Aorta (tissue), 5 donors: ENCODE results near the gene SRGAP2C. TPM values are rescaled to one million over a fixed set of nuclear protein-coding genes. Genes with fewer than 3 reads are reported as not detected.
A peak's percentile ranks its signal among the peaks of the same experiment; 100 is the strongest.
"Not testable (repeated sequence)": the region's sequence is repeated elsewhere in the genome, so short reads cannot be mapped to it uniquely, and the experiment has no call there.

Experiments
- ATAC-seq: fragments of 200-7000 bp; cut with Tn5 transposase; one replicate; pipeline ENCODE4 v1.9.1; 2022; ENCODE audit warnings: moderate library complexity; ENCODE audit not compliant: low FRiP score
- DNase-seq, 2 donors: peaks; one replicate each; pipeline ENCODE4 v3.0.0-alpha.2; 2020
- H3K27ac ChIP-seq, 2 donors: one replicate each; pipeline ENCODE4 v1.5.1; 2013; ENCODE audit warnings: low read length in 2 of 2, mild to moderate bottlenecking in 2 of 2, moderate library complexity in 2 of 2, control low read depth in 1 of 2, inconsistent platforms in 1 of 2, low read depth in 1 of 2
- H3K27me3 ChIP-seq, 2 donors: one replicate each; pipeline ENCODE4 v1.6.1; 2013; ENCODE audit warnings: control low read depth in 1 of 2, low read length in 1 of 2, mild to moderate bottlenecking in 1 of 2, moderate library complexity in 1 of 2; ENCODE audit not compliant: insufficient read depth in 2 of 2, control insufficient read depth in 1 of 2
- H3K36me3 ChIP-seq, 2 donors: one replicate each; pipeline ENCODE4 v1.6.1; 2013; ENCODE audit warnings: control low read depth in 1 of 2, low read length in 1 of 2, mild to moderate bottlenecking in 1 of 2; ENCODE audit not compliant: insufficient read depth in 2 of 2, control insufficient read depth in 1 of 2
- H3K4me1 ChIP-seq, 2 donors: one replicate each; pipeline ENCODE4 v1.6.1; 2013; ENCODE audit warnings: low read length in 2 of 2, control low read depth in 1 of 2, mild to moderate bottlenecking in 1 of 2, moderate library complexity in 1 of 2; ENCODE audit not compliant: insufficient read depth in 2 of 2, control insufficient read depth in 1 of 2
- H3K4me3 ChIP-seq, 2 donors: one replicate each; pipeline ENCODE4 v1.5.1; 2013; ENCODE audit warnings: low read length in 2 of 2, control low read depth in 1 of 2, mild to moderate bottlenecking in 1 of 2
- H3K9me3 ChIP-seq: one replicate; pipeline ENCODE4 v1.6.1; 2013; ENCODE audit warnings: mild to moderate bottlenecking, low read length; ENCODE audit not compliant: control insufficient read depth
- WGBS, 2 donors: extraction: QIAGEN DNeasy Blood & Tissue Kit; methylation state at CpG; one replicate each; pipeline ENCODE4 v1.1.7; 2013; 5-methylcytosine and 5-hydroxymethylcytosine counted together
- intact Hi-C, 2 donors: fragments of 100-400 bp; cut with DNase I; formaldehyde crosslinking; loops; one replicate each; pipeline versions ENCODE4 v1.14.2 to v1.15.0; 2022
- polyA plus RNA-seq, 2 donors: library from polyadenylated mRNA; stranded (reverse); fragments of 200-250 nt; gene quantifications; one replicate each; pipeline ENCODE4 v1.2.3, GENCODE V29; 2013
- total RNA-seq, 2 donors: library from RNA; stranded (reverse); fragmentation: NEBNext Ultra II Directional; extraction: Animal tissue kit (Norgen Biotek cat#: 25700); gene quantifications; one replicate each; pipeline ENCODE4 v1.2.1, GENCODE V29; 2021
- donor health status: healthy with polysubstance abuse.
- donor health status: Bipolar disorder and iron deficiency.
- donor health status: DM: no; HTN: no; CAD: no.
- donor health status: DM: no; HTN: no; CAD: no.
- donor health status: DM: yes; HTN: yes; CAD: no.

The SRGAP2C gene
- total and polyA plus RNA-seq, 4 donors, result 4.4 to 42.7 (median 22.0) TPM

GRCh38 chr1:121384754-121385153, 200.0 kb downstream of the SRGAP2C start:
- DNase-seq (peak in 1 of 2 donors; percentile 34), ATAC-seq (peak; percentile 58)
- H3K27me3 ChIP-seq, H3K4me1 ChIP-seq, H3K36me3 ChIP-seq, H3K27ac ChIP-seq, H3K9me3 ChIP-seq, H3K4me3 ChIP-seq, intact Hi-C loops: not testable (repeated sequence)
- WGBS, 2 donors, result 30 to 49% methylated on average over 3 of the region's 4 CpGs

- H3K27me3 ChIP-seq, DNase-seq, H3K9me3 ChIP-seq, H3K4me1 ChIP-seq, H3K27ac ChIP-seq, intact Hi-C loops, H3K36me3 ChIP-seq, H3K4me3 ChIP-seq: not testable (repeated sequence)
- peak; percentile 95 for ATAC-seq
- WGBS, 2 donors, result no CpG with 5 or more reads among the region's 3 CpGs
Observed at GRCh38 chr1:121385162-121385561, 200.4 kb downstream of the SRGAP2C start.

DNA sequence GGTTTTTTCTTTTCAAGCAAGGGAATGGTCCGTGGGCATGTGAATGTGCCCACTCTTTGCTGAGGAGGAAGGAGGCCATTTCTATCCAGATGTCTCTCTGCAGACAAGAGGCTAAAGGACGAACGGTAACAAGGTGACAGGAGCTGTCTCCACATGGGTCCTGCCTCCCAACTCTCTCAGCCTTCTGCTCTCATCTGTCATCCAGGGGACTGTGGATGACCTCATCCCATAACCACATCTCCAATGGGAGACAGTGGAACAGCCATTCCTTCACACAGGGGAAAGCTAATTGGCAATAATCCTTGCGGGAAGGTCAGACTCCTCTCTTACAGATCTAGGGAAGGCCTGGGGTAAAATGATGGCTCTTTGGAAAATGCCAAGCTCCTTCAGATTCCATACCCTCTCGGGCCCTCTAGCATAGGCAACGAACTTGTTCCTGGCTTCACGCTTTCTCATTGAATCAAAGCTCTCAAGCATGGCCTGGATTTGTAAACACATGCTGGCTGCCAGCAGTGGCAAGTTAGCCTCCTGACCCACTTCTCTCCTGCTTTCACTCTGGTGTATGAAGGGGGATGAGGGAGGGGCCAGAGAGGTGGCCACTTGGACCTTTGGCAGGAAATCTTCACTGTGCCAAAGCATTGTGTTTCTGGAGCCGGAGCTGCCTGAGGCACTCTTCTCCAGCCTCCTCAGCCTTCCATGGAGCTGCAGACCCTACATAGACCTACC, 201.0 kb downstream of the SRGAP2C start:
- DNase-seq, H3K4me1 ChIP-seq, H3K27ac ChIP-seq, intact Hi-C loops, H3K9me3 ChIP-seq, H3K27me3 ChIP-seq, H3K36me3 ChIP-seq, H3K4me3 ChIP-seq: not testable (repeated sequence)
- 63 to 83% methylated on average over 3 to 6 of the region's 8 CpGs for WGBS, 2 donors
- ATAC-seq, result peak; percentile 31

- H3K27ac ChIP-seq, H3K27me3 ChIP-seq, H3K36me3 ChIP-seq, DNase-seq, H3K4me3 ChIP-seq, H3K4me1 ChIP-seq, ATAC-seq, H3K9me3 ChIP-seq, intact Hi-C loops: not testable (repeated sequence)
- no CpG with 5 or more reads among the region's 8 CpGs for WGBS, 2 donors
Observed at GRCh38 chr1:121386319-121386948, 201.7 kb downstream of the SRGAP2C start.

DNA sequence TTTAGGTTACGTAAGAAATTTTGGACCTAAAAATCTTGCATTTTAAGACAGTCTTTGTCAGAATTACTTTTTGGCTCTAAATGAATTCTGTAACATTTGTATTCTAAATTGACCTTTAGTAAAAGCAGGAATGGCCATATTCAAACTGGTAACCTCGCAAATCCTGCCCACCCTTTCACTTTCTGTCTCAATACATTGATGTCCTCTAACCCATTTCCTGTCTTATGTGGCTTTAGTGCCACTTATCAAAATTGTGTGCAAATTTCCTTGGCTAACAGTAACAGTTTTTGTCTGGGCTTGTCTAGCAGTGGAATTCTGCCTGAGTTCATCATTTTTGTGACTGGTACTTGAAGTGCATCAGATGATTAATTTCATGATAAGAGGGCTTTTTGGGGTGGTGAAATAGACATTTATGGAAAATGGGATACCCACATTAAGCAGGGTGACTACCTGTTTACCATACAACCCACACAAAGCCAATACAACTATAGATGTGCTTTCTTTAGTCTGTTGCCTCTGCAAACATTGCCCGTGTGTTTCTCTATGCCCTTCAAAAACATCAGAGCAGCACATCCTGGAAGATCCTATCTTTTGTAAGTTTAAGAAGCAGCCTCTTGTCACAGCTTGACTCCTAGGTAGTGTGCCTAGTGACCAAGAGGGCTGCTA, 205.3 kb downstream of the SRGAP2C start:
- H3K27ac ChIP-seq, DNase-seq, H3K36me3 ChIP-seq, H3K4me3 ChIP-seq, ATAC-seq, H3K27me3 ChIP-seq, intact Hi-C loops, H3K9me3 ChIP-seq, H3K4me1 ChIP-seq: not testable (repeated sequence)
- no CpG with 5 or more reads among the region's 3 CpGs for WGBS, 2 donors

- not testable (repeated sequence) for H3K4me3 ChIP-seq
Observed at GRCh38 chr1:121392130-121392529, 207.4 kb downstream of the SRGAP2C start.

GRCh38 chr1:121395718-121396201, 211.0 kb downstream of the SRGAP2C start:
- ATAC-seq, H3K27ac ChIP-seq, H3K4me1 ChIP-seq, H3K27me3 ChIP-seq, intact Hi-C loops, H3K9me3 ChIP-seq, H3K36me3 ChIP-seq: not testable (repeated sequence)
- peak; percentile 45 to 78 for DNase-seq
- peak overlapping the region; percentile 48 to 82 for H3K4me3 ChIP-seq
- 3 to 7% methylated on average over 22 to 38 of the region's 38 CpGs for WGBS, 2 donors

More at GRCh38 chr1:121392130-121392529, 207.4 kb downstream of the SRGAP2C start:
- ATAC-seq, DNase-seq, intact Hi-C loops, H3K27me3 ChIP-seq, H3K4me1 ChIP-seq, H3K27ac ChIP-seq, H3K9me3 ChIP-seq, H3K36me3 ChIP-seq: not testable (repeated sequence)
- WGBS, 2 donors, result 97 to 98% methylated on average over 3 of the region's 3 CpGs

DNA sequence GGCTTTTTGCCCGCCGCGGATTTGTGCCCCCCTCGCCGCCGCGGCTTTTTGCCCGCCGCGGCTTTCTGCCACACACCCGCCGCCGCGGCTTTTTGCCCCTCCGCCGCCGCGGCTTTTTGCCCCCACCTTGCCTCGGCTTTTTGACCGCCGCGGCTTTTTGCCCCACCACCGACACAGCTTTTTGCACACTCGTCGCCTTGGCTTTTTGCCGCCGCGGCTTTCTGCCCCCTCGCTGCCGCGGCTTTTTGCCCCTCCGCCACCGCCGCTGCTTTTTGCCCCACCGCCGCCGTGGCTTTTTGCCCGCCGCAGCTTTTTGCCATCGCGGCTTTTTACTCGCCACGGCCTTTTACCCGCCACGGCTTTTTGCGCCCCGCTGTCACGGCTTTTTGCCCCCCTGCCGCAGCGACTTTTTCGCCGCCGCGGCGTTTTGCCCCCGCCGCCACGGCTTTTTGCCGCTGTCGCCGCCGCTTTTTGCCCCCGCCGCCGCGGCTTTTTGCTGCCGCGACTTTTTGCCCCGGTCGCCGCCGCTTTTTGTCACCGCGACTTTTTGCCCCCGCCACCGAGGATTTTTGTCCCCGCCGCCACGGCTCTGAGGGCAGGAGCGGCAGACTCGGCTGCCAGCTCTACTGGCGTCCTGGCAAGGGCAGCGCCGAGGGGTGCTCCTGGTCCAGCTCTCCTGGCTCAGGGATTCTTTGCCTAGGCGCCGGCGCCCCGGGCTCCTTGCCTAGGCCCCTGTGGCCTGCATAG, 211.7 kb downstream of the SRGAP2C start:
- H3K9me3 ChIP-seq, H3K27ac ChIP-seq, ATAC-seq, H3K36me3 ChIP-seq, intact Hi-C loops, H3K4me1 ChIP-seq, H3K27me3 ChIP-seq: not testable (repeated sequence)
- WGBS, 2 donors, result 3 to 5% methylated on average over 52 to 79 of the region's 88 CpGs
- peak; percentile 66 to 86 for DNase-seq
- peak overlapping the region; percentile 8 to 82 for H3K4me3 ChIP-seq
